Body of pancreas (tissue), 4 donors: ENCODE data around the gene NGEF. TPM values are rescaled to one million over a fixed set of nuclear protein-coding genes. Genes with fewer than 3 reads are reported as not detected.
"Not testable (repeated sequence)": the region's sequence is repeated elsewhere in the genome, so short reads cannot be mapped to it uniquely, and the experiment has no call there.

ENCODE experiments used
- ATAC-seq: fragments of 150-250 bp; one replicate; pipeline ENCODE4 v1.9.1; 2016
- DNase-seq, 4 donors: peaks; one replicate each; pipeline ENCODE4 v3.0.0-alpha.2; 2019
- H3K27ac ChIP-seq, 4 donors: fragments of 200-600 bp; sonication (generic); 1 replicate in 3 of 4; 2 replicates in 1 of 4; pipeline versions ENCODE4 v1.5.1 to v1.6.1; 2016 to 2019; ENCODE audit warnings: mild to moderate bottlenecking in 1 of 4, mixed read lengths in 1 of 4, moderate library complexity in 1 of 4
- H3K27me3 ChIP-seq, 2 donors: fragments of 200-600 bp; sonication (generic); one replicate each; pipeline ENCODE4 v1.6.0; 2016; ENCODE audit warnings: mild to moderate bottlenecking in 1 of 2
- H3K36me3 ChIP-seq, 2 donors: fragments of 200-600 bp; sonication (generic); replicated peaks in 1 of 2; 2 replicates each; pipeline ENCODE4 v1.5.1; 2016; ENCODE audit warnings: low read depth in 2 of 2; ENCODE audit not compliant: insufficient read depth in 1 of 2
- H3K4me1 ChIP-seq: fragments of 200-600 bp; sonication (generic); one replicate; pipeline ENCODE4 v1.6.0; 2016
- H3K4me3 ChIP-seq, 2 donors: fragments of 200-600 bp; sonication (generic); 1 replicate in 1 of 2; 2 replicates in 1 of 2; pipeline ENCODE4 v1.5.1; 2016 to 2019
- H3K9me3 ChIP-seq, 3 donors: fragments of 200-600 bp; sonication (generic); 1 replicate in 2 of 3; 2 replicates in 1 of 3; pipeline ENCODE4 v1.5.1; 2016
- CTCF ChIP-seq, 7 experiments: fragments of 450-650 bp in 4 of 7; fragments of 200-600 bp in 3 of 7; sonication (generic) in 3 of 7; IDR thresholded peaks; one replicate each; pipeline ENCODE4 v1.5.1; 2016 to 2019; ENCODE audit warnings: antibody characterized with exemption in 7 of 7
- POLR2A ChIP-seq, 3 donors: fragments of 450-650 bp; IDR thresholded peaks; one replicate each; pipeline ENCODE4 v1.6.1; 2016; ENCODE audit warnings: antibody characterized with exemption in 3 of 3, mild to moderate bottlenecking in 2 of 3
- WGBS, 2 donors: methylation state at CpG; one replicate each; pipeline ENCODE4 v1.1.5; 2017; 5-methylcytosine and 5-hydroxymethylcytosine counted together
- intact Hi-C: fragments of 100-400 bp; cut with DNase I; formaldehyde crosslinking; loops from one replicate; pipeline ENCODE4 v1.15.1; 2023
- total RNA-seq, 2 donors: library from RNA; depleted of rRNA; stranded (reverse); fragments of >200 nt; gene quantifications; one replicate each; pipeline ENCODE4 v1.1.0, GENCODE V29; 2016

NGEF gene
- total RNA-seq, 2 donors from 2014 or later, result 4.9 to 7.0 TPM

DNA sequence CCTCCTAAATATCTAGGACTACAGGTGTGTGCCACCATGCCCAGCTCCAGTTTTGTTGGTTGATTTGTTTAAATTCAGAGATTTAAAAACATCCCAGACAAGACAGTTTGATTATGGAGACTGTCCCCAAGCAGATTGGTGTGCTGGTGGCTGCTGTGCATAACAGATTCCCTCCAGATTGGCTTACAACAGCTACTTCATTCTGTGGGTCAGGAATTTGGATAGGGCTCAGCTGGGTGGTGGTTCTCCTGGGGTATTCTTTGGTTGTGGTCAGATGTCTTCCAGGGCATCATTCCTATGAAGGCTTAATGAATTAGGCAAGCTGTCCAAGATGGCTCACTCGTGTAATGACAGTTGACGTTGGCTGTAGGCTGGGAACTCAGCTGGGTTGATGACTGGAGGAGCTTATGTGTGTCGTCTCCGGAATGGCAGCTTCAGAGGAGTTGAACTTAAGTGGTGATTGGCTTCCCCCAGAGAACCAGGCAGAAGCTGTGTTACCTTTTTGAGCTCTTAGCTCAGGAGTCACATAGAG is 153.6 kb downstream of the NGEF start:
- no peak for TF ChIP-seq POLR2A (IDR thresholded peaks at IDR 0.05)
- Histone ChIP-seq H3K4me1 (peaks cover 4% of the 10 kb centered on the region), H3K27me3 (no peaks in the 10 kb centered on the region), H3K4me3 (no peak overlapping the region), H3K27ac (no peak overlapping the region), H3K9me3 (no peaks in the 10 kb centered on the region), H3K36me3 (peaks cover 0 to 9% of the 10 kb centered on the region in 2 donors)
- DNase-seq (no peak), ATAC-seq (no peak)
- 92 to 100% methylated on average over 4 of the region's 4 CpGs for WGBS, 2 donors
- intact Hi-C loops, result loop anchor here (10.0 kb wide), 1 partner anchor 385 kb away; no protein-coding TSS in a partner anchor

DNA sequence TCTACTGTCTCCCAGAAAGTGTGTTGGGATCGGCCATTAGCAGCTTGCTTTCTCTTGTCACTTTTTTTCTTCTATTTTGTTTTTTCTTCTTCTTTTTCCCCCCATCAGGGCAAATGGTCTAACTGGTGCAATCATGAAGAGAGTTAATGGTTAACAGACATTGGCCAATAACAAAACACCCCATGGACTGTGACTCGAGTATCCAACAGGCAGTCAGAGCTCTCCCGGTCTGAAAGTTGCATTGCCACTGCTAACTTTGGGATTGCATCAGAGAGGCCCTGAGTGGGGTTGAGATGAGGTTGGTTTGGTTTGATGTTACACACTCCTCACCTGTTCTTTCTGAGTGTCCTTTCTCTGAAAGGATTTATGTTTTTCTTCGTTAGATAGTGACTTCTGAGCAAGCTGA is 155.9 kb downstream of the NGEF start:
- Histone ChIP-seq H3K4me3 (no peak overlapping the region), H3K9me3 (no peaks in the 10 kb centered on the region), H3K36me3 (peaks cover 0 to 11% of the 10 kb centered on the region in 2 donors), H3K4me1 (peaks cover 4% of the 10 kb centered on the region), H3K27me3 (no peaks in the 10 kb centered on the region), H3K27ac (no peak overlapping the region)
- ATAC-seq (peak; percentile 45), DNase-seq (no peak)
- WGBS, 2 donors, result 48 to 49% methylated on average over 4 of the region's 4 CpGs
- intact Hi-C loops, result loop anchor here (10.0 kb wide), 1 partner anchor 388 kb away; no protein-coding TSS in a partner anchor
- TF ChIP-seq POLR2A (IDR thresholded peaks at IDR 0.05) (no peak), CTCF (IDR thresholded peaks at IDR 0.05) (no peak)

GRCh38 chr2:232854082-232854481 is 159.0 kb downstream of the NGEF start:
- no peak for ATAC-seq
- intact Hi-C loops, result loop anchor here (10.0 kb wide), 1 partner anchor 391 kb away; no protein-coding TSS in a partner anchor
- H3K36me3 ChIP-seq, result peaks cover 4 to 30% of the 10 kb centered on the region in 2 donors
- WGBS, 2 donors, result 62 to 73% methylated on average over 7 of the region's 7 CpGs
- peak in 1 of 4 donors; percentile 20 for DNase-seq
- no peaks in the 10 kb centered on the region for H3K27me3 ChIP-seq
- no peaks in the 10 kb centered on the region for H3K9me3 ChIP-seq
- H3K27ac ChIP-seq, result no peak overlapping the region
- H3K4me1 ChIP-seq, result peaks cover 4% of the 10 kb centered on the region
- TF ChIP-seq POLR2A (IDR thresholded peaks at IDR 0.05) (no peak), CTCF (IDR thresholded peaks at IDR 0.05) (no peak)
- no peak overlapping the region for H3K4me3 ChIP-seq

DNA sequence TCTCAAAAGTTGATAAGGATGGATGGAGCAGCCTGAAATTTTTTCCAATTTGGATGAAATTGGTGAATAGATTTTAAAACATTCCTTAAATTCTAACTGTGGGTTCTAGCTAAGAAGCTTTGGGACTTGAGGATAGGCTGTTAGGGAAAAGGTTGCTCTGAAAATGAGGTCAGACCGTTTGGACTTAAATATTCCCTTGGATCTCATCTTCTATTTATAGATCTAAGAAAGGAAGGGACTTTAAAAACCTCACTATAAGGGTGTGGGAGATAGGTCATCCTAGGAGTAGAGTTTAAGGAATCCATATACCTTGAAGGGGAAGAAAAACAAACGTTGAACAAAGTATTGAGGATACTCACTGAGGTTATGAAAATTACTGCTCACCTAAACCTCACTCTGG is 160.4 kb downstream of the NGEF start:
- Histone ChIP-seq H3K27ac (no peak overlapping the region), H3K4me3 (no peak overlapping the region), H3K9me3 (no peaks in the 10 kb centered on the region), H3K36me3 (peaks cover 4 to 36% of the 10 kb centered on the region in 2 donors), H3K4me1 (peaks cover 4% of the 10 kb centered on the region), H3K27me3 (no peaks in the 10 kb centered on the region)
- TF ChIP-seq POLR2A (IDR thresholded peaks at IDR 0.05) (no peak), CTCF (IDR thresholded peaks at IDR 0.05) (no peak)
- ATAC-seq, result no peak
- intact Hi-C loops, result loop anchor here (10.0 kb wide), 1 partner anchor 392 kb away; no protein-coding TSS in a partner anchor
- WGBS, 2 donors, result 46 to 56% methylated on average over 2 of the region's 2 CpGs
- no peak for DNase-seq

- not testable (repeated sequence) for DNase-seq, H3K27me3 ChIP-seq, H3K9me3 ChIP-seq, ATAC-seq, H3K4me1 ChIP-seq, H3K4me3 ChIP-seq, H3K27ac ChIP-seq
- 94% methylated on average over 11 of the region's 11 CpGs for WGBS, 2 donors
- peaks cover 4 to 34% of the 10 kb centered on the region in 2 donors for H3K36me3 ChIP-seq
- intact Hi-C loops, result loop anchor here (10.0 kb wide), 1 partner anchor 393 kb away; no protein-coding TSS in a partner anchor
Measured at GRCh38 chr2:232852081-232852480, 161.0 kb downstream of the NGEF start.

DNA sequence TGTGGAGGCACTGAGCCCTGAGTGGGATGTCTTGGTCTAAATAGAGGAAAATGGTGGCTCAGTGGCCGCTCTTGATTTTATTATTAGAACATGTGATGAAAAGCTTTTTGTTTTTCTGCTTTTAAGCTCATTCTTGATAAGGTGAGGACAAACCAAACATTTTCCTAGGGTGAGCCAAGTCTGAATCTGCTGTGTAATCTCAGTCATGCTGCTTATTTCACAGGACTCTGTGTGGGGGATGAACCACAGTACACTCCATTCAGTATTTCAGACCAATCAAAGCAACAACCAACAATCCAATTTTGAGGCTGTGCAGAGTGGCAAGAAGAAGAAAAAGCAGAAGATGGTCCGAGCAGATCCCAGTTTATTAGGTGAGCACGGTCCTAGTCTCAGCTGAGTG is 163.0 kb downstream of the NGEF start:
- Histone ChIP-seq H3K4me3 (no peak overlapping the region), H3K4me1 (peaks cover 9% of the 10 kb centered on the region), H3K36me3 (peaks cover 4 to 42% of the 10 kb centered on the region in 2 donors), H3K27ac (no peak overlapping the region), H3K27me3 (no peaks in the 10 kb centered on the region), H3K9me3 (no peaks in the 10 kb centered on the region)
- ATAC-seq (no peak), DNase-seq (no peak)
- TF ChIP-seq CTCF (IDR thresholded peaks at IDR 0.05) (no peak), POLR2A (IDR thresholded peaks at IDR 0.05) (no peak)
- intact Hi-C loops, result loop anchor here (10.0 kb wide), 1 partner anchor 395 kb away; no protein-coding TSS in a partner anchor
- WGBS, 2 donors, result 69 to 76% methylated on average over 3 of the region's 3 CpGs
